GM18498 (cell line): Measurements from ENCODE around the gene TMEM208.

Experiments
- ATAC-seq: cut with Tn5 transposase; IDR thresholded peaks from one replicate; pipeline ENCODE4 v1.9.1; 2021; ENCODE audit warnings: mild to moderate bottlenecking, moderate library complexity; ENCODE audit not compliant: unreplicated experiment

The TMEM208 gene

GRCh38 chr16:67248401-67249177 lies 21.7 kb downstream of the TMEM208 start, which contains the start of gene SLC9A5:
Gene SLC9A5, plus strand, starts transcription at chr16:67248979. Its CDS starts 36 bp downstream, at chr16:67249015.
- no peak for ATAC-seq

GRCh38 chr16:67249178-67250044 lies 22.5 kb downstream of the TMEM208 start:
- ATAC-seq = no peak

GRCh38 chr16:67250045-67250327 lies 23.1 kb downstream of the TMEM208 start:
- no peak for ATAC-seq

GRCh38 chr16:67252609-67253497 lies 25.9 kb downstream of the TMEM208 start:
- ATAC-seq = no peak

- ATAC-seq = no peak
Observed at GRCh38 chr16:67254801-67255552, 28.0 kb downstream of the TMEM208 start.

- ATAC-seq = no peak
Observed at GRCh38 chr16:67255553-67256221, 28.8 kb downstream of the TMEM208 start.

- no peak for ATAC-seq
Observed at GRCh38 chr16:67256701-67257230, 29.8 kb downstream of the TMEM208 start.

GRCh38 chr16:67257486-67258160 lies 30.7 kb downstream of the TMEM208 start:
- no peak for ATAC-seq

GRCh38 chr16:67258161-67258835 lies 31.4 kb downstream of the TMEM208 start:
- no peak for ATAC-seq

GRCh38 chr16:67259705-67260104 lies 32.8 kb downstream of the TMEM208 start:
- no peak for ATAC-seq

GRCh38 chr16:67260426-67261063 lies 33.6 kb downstream of the TMEM208 start:
- no peak for ATAC-seq

GRCh38 chr16:67263201-67263600 lies 36.3 kb downstream of the TMEM208 start:
- ATAC-seq = no peak

GRCh38 chr16:67264277-67264676 lies 37.3 kb downstream of the TMEM208 start:
- no peak for ATAC-seq

- ATAC-seq = no peak
Observed at GRCh38 chr16:67264866-67265265, 37.9 kb downstream of the TMEM208 start.

GRCh38 chr16:67265834-67266233 lies 38.9 kb downstream of the TMEM208 start:
- no peak for ATAC-seq

- ATAC-seq = no peak
Observed at GRCh38 chr16:67268136-67268579, 41.2 kb downstream of the TMEM208 start.

- no peak for ATAC-seq
Observed at GRCh38 chr16:67269766-67270165, 42.8 kb downstream of the TMEM208 start.

- no peak for ATAC-seq
Observed at GRCh38 chr16:67270931-67271338, 44.0 kb downstream of the TMEM208 start.
